ENCODE results near the gene TOM1L1.

The TOM1L1 gene

GRCh38 chr17:54899201-54899600 is 1.5 kb upstream of the TOM1L1 start:
- DNase-seq (ENCODE audit: low read depth), result no peak

- DNase-seq (ENCODE audit: low read depth), result no peak
Measured at GRCh38 chr17:54899721-54900456, 763 bp upstream of the TOM1L1 start.

- no peak for DNase-seq (ENCODE audit: low read depth)
Measured at GRCh38 chr17:54901230-54901822, 674 bp downstream of the TOM1L1 start.

GRCh38 chr17:54902017-54902416 is 1.4 kb downstream of the TOM1L1 start:
- DNase-seq (ENCODE audit: low read depth), result no peak

GRCh38 chr17:54902611-54903010 is 2.0 kb downstream of the TOM1L1 start:
- no peak for DNase-seq (ENCODE audit: low read depth)

GRCh38 chr17:54903375-54903774 is 2.7 kb downstream of the TOM1L1 start:
- DNase-seq (ENCODE audit: low read depth), result no peak

GRCh38 chr17:54906683-54907082 is 6.0 kb downstream of the TOM1L1 start:
- DNase-seq (ENCODE audit: low read depth), result no peak

GRCh38 chr17:54907376-54907775 is 6.7 kb downstream of the TOM1L1 start:
- DNase-seq (ENCODE audit: low read depth), result no peak

GRCh38 chr17:54909766-54910165 is 9.1 kb downstream of the TOM1L1 start:
- DNase-seq (ENCODE audit: low read depth), result no peak

GRCh38 chr17:54916721-54917120 is 16.1 kb downstream of the TOM1L1 start:
- no peak for DNase-seq (ENCODE audit: low read depth)

- no peak for DNase-seq (ENCODE audit: low read depth)
Measured at GRCh38 chr17:54919425-54919824, 18.8 kb downstream of the TOM1L1 start.

GRCh38 chr17:54920819-54921218 is 20.2 kb downstream of the TOM1L1 start:
- no peak for DNase-seq (ENCODE audit: low read depth)

- DNase-seq (ENCODE audit: low read depth), result no peak
Measured at GRCh38 chr17:54924405-54924804, 23.8 kb downstream of the TOM1L1 start.

GRCh38 chr17:54927525-54927924 is 26.9 kb downstream of the TOM1L1 start:
- no peak for DNase-seq (ENCODE audit: low read depth)

GRCh38 chr17:54932711-54933110 is 32.1 kb downstream of the TOM1L1 start:
- DNase-seq (ENCODE audit: low read depth), result no peak

- no peak for DNase-seq (ENCODE audit: low read depth)
Measured at GRCh38 chr17:54933921-54934320, 33.3 kb downstream of the TOM1L1 start.

- DNase-seq (ENCODE audit: low read depth), result no peak
Measured at GRCh38 chr17:54935471-54935870, 34.8 kb downstream of the TOM1L1 start.

- no peak for DNase-seq (ENCODE audit: low read depth)
Measured at GRCh38 chr17:54937018-54937417, 36.4 kb downstream of the TOM1L1 start.

- no peak for DNase-seq (ENCODE audit: low read depth)
Measured at GRCh38 chr17:54937426-54937825, 36.8 kb downstream of the TOM1L1 start.

- DNase-seq (ENCODE audit: low read depth), result no peak
Measured at GRCh38 chr17:54941285-54941684, 40.6 kb downstream of the TOM1L1 start.

GRCh38 chr17:54944796-54945195 is 44.1 kb downstream of the TOM1L1 start:
- DNase-seq (ENCODE audit: low read depth), result no peak

GRCh38 chr17:54945231-54945630 is 44.6 kb downstream of the TOM1L1 start:
- no peak for DNase-seq (ENCODE audit: low read depth)

- no peak for DNase-seq (ENCODE audit: low read depth)
Measured at GRCh38 chr17:54945671-54946070, 45.0 kb downstream of the TOM1L1 start.

GRCh38 chr17:54947396-54947795 is 46.7 kb downstream of the TOM1L1 start:
- no peak for DNase-seq (ENCODE audit: low read depth)

Data from activated T-cell treated with anti-CD3 and anti-CD28 coated beads for 48 hours (primary cell).